GM18499 (cell line): Measurements from ENCODE around the gene TRIM69.
"Not testable (repeated sequence)": the region's sequence is repeated elsewhere in the genome, so short reads cannot be mapped to it uniquely, and the experiment has no call there.

ENCODE experiments used
- ATAC-seq: cut with Tn5 transposase; IDR thresholded peaks from one replicate; pipeline ENCODE4 v1.9.1; 2021; ENCODE audit warnings: moderate number of reproducible peaks; ENCODE audit not compliant: insufficient read depth, unreplicated experiment

TRIM69 gene

GRCh38 chr15:44736181-44736765 lies at the start of gene TRIM69:
Gene TRIM69 (plus strand): TSS chr15:44736528. CDS start chr15:44736705, 177 bp downstream.
- no peak for ATAC-seq

GRCh38 chr15:44689318-44689717 lies 47.0 kb upstream of the TRIM69 start:
- ATAC-seq: not testable (repeated sequence)

- ATAC-seq: not testable (repeated sequence)
These were observed 46.1 kb upstream of the TRIM69 start for GRCh38 chr15:44690245-44690644.

GRCh38 chr15:44692659-44693058 lies 43.7 kb upstream of the TRIM69 start:
- no peak for ATAC-seq

- ATAC-seq: no peak
These were observed 41.9 kb upstream of the TRIM69 start for GRCh38 chr15:44694416-44694815.

- no peak for ATAC-seq
These were observed 41.0 kb upstream of the TRIM69 start for GRCh38 chr15:44695294-44695693.

GRCh38 chr15:44697014-44697413 lies 39.3 kb upstream of the TRIM69 start:
- no peak for ATAC-seq

GRCh38 chr15:44698641-44699040 lies 37.7 kb upstream of the TRIM69 start:
- no peak for ATAC-seq

- not testable (repeated sequence) for ATAC-seq
These were observed 35.7 kb upstream of the TRIM69 start for GRCh38 chr15:44700676-44701075.

- ATAC-seq: no peak
These were observed 30.3 kb upstream of the TRIM69 start for GRCh38 chr15:44705986-44706385.

- ATAC-seq: no peak
These were observed 29.9 kb upstream of the TRIM69 start for GRCh38 chr15:44706401-44706800.

- no peak for ATAC-seq
These were observed 29.2 kb upstream of the TRIM69 start for GRCh38 chr15:44706946-44707636.

- ATAC-seq: no peak
These were observed 25.9 kb upstream of the TRIM69 start for GRCh38 chr15:44710236-44711095.

- peak; percentile 73 for ATAC-seq
These were observed 25.1 kb upstream of the TRIM69 start, which contains the start of the genes B2M and PATL2 for GRCh38 chr15:44711096-44711742. Gene B2M (plus strand): TSS chr15:44711517. CDS start chr15:44711547, 30 bp downstream. Gene PATL2 (minus strand): TSS chr15:44711323. CDS start chr15:44676490, 34,833 bp downstream.

GRCh38 chr15:44711743-44712345 lies 24.5 kb upstream of the TRIM69 start:
- ATAC-seq: peak; percentile 4

GRCh38 chr15:44712346-44713005 lies 23.9 kb upstream of the TRIM69 start:
- ATAC-seq: no peak

GRCh38 chr15:44713006-44713966 lies 23.0 kb upstream of the TRIM69 start:
- no peak for ATAC-seq

- ATAC-seq: no peak
These were observed 21.1 kb upstream of the TRIM69 start for GRCh38 chr15:44715142-44715796.
